Loucy (cell line): ENCODE measurements around the gene HSPB8.

Source experiments
- H2AFZ ChIP-seq: fragments of 200-600 bp; sonication (generic); 2 replicates; pipeline ENCODE4 v1.6.0; 2016; ENCODE audit warnings: antibody characterized with exemption, mild to moderate bottlenecking, low read length, moderate library complexity
- H3F3A ChIP-seq: fragments of 200-600 bp; 2 replicates; pipeline ENCODE4 v1.6.0; 2016; ENCODE audit warnings: antibody characterized with exemption, low read depth, mild to moderate bottlenecking
- H3K27me3 ChIP-seq: fragments of 200-600 bp; sonication (generic); 2 replicates; pipeline ENCODE4 v1.6.1; 2014; ENCODE audit warnings: low read length, mild to moderate bottlenecking; ENCODE audit not compliant: insufficient read depth, poor library complexity, severe bottlenecking
- H3K36me3 ChIP-seq: fragments of 200-600 bp; sonication (generic); 2 replicates; pipeline ENCODE4 v1.6.1; 2016; ENCODE audit warnings: low read length; ENCODE audit not compliant: insufficient read depth
- H3K4me1 ChIP-seq: fragments of 200-600 bp; sonication (generic); 2 replicates; pipeline ENCODE4 v1.5.1; 2014; ENCODE audit warnings: low read length, mild to moderate bottlenecking; ENCODE audit not compliant: insufficient read depth, poor library complexity, severe bottlenecking
- H3K4me2 ChIP-seq: fragments of 200-600 bp; sonication (generic); 2 replicates; pipeline ENCODE4 v1.6.0; 2014; ENCODE audit warnings: antibody characterized with exemption, low read length, low read depth, mild to moderate bottlenecking; ENCODE audit not compliant: poor library complexity, severe bottlenecking
- H3K4me3 ChIP-seq: fragments of 200-600 bp; sonication (generic); 2 replicates; pipeline ENCODE4 v1.5.1; 2014; ENCODE audit warnings: low read length, mild to moderate bottlenecking, mixed read lengths; ENCODE audit not compliant: poor library complexity, severe bottlenecking
- H3K79me2 ChIP-seq: fragments of 200-600 bp; sonication (generic); 2 replicates; pipeline ENCODE4 v1.6.1; 2014; ENCODE audit warnings: low read length; ENCODE audit not compliant: insufficient read depth
- H3K9ac ChIP-seq: fragments of 200-600 bp; sonication (generic); 2 replicates; pipeline ENCODE4 v1.6.0; 2014; ENCODE audit warnings: mild to moderate bottlenecking, low read depth, low read length, moderate library complexity; ENCODE audit not compliant: poor library complexity, severe bottlenecking
- H3K9me2 ChIP-seq: fragments of 200-600 bp; sonication (generic); replicated peaks from 2 replicates; pipeline ENCODE4 v1.6.1; 2016; ENCODE audit warnings: low read depth, low read length, mixed read lengths
- H3K9me3 ChIP-seq: fragments of 200-600 bp; sonication (generic); 2 replicates; pipeline ENCODE4 v1.6.1; 2014; ENCODE audit warnings: mild to moderate bottlenecking, antibody characterized with exemption, low read length, low read depth; ENCODE audit not compliant: insufficient read depth
- H4K20me1 ChIP-seq: fragments of 200-600 bp; sonication (generic); 2 replicates; pipeline ENCODE4 v1.6.0; 2014; ENCODE audit warnings: antibody characterized with exemption, low read length, mild to moderate bottlenecking; ENCODE audit not compliant: insufficient read depth, poor library complexity, severe bottlenecking
- EZH2phosphoT487 ChIP-seq: fragments of 200-600 bp; IDR thresholded peaks from 2 replicates; pipeline ENCODE4 v1.6.1; 2018; ENCODE audit warnings: antibody characterized with exemption, mild to moderate bottlenecking, moderate library complexity, borderline replicate concordance
- TF ChIP-seq, protein P1 (sequence below): fragments of 200-600 bp; sonication (generic); conservative IDR thresholded peaks from 2 replicates; pipeline ENCODE4 v1.5.1; 2014; ENCODE audit warnings: mild to moderate bottlenecking, antibody characterized with exemption, low read length

Gene HSPB8

DNA sequence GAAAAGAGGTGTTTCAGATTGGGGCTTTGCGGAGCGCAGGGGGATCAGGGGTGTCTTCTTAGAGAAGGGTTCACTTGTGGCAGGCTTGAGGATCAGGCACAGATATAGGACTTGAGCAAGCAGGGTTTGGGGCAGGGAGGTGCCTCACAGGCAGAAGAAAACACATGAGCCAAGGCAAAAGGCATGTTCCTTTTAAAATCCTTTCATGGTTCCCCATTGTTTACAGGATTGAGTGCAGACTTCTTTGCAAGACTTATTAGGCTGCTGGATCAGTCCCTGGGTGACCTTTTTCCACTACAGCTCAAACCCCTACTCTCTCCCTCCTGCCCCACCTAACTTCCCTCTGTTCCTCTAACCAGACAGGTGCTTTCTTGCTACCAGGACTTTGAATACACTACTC is 19.7 kb downstream of the HSPB8 start:
- TF ChIP-seq, protein P1, sequence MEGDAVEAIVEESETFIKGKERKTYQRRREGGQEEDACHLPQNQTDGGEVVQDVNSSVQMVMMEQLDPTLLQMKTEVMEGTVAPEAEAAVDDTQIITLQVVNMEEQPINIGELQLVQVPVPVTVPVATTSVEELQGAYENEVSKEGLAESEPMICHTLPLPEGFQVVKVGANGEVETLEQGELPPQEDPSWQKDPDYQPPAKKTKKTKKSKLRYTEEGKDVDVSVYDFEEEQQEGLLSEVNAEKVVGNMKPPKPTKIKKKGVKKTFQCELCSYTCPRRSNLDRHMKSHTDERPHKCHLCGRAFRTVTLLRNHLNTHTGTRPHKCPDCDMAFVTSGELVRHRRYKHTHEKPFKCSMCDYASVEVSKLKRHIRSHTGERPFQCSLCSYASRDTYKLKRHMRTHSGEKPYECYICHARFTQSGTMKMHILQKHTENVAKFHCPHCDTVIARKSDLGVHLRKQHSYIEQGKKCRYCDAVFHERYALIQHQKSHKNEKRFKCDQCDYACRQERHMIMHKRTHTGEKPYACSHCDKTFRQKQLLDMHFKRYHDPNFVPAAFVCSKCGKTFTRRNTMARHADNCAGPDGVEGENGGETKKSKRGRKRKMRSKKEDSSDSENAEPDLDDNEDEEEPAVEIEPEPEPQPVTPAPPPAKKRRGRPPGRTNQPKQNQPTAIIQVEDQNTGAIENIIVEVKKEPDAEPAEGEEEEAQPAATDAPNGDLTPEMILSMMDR: no peak
- TF ChIP-seq EZH2phosphoT487: no peak
- Histone ChIP-seq H3K4me3 (no peak overlapping the region), H3K27me3 (no peaks in the 10 kb centered on the region), H3K9me2 (no peaks in the 10 kb centered on the region), H2AFZ (no peak overlapping the region), H3K9ac (no peak overlapping the region), H3K4me2 (no peak overlapping the region), H3K9me3 (no peaks in the 10 kb centered on the region; the same call in 1 of the 2 replicates), H3K79me2 (no peaks in the 10 kb centered on the region), H3K4me1 (no peaks in the 10 kb centered on the region), H3K36me3 (no peaks in the 10 kb centered on the region), H3F3A (no peaks in the 10 kb centered on the region), H4K20me1 (no peaks in the 10 kb centered on the region)

DNA sequence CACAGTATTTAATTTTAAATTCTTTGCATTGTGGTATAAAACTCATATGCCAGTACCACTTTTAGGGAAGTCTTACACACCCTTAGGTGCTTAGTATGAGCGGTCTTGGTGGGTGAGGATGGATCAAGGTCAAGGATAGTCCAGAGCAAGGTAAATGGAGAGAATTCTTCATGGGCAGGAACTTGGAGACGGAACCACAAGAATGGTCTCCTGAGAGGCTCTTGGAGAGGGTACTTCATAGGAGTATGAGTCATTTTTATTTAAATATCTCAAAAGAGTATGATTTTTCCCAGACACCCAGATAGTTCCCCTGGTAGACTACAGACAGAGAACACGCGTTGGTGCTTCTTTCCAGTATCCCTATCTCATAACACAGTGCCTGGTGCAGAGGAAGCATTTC is 21.9 kb downstream of the HSPB8 start:
- no peaks in the 10 kb centered on the region; the same call in 1 of the 2 replicates for H3K9me3 ChIP-seq
- no peak overlapping the region for H3K4me3 ChIP-seq
- no peaks in the 10 kb centered on the region for H3K4me1 ChIP-seq
- no peak overlapping the region for H2AFZ ChIP-seq
- no peaks in the 10 kb centered on the region for H3F3A ChIP-seq
- H3K9ac ChIP-seq: no peak overlapping the region
- H3K9me2 ChIP-seq: no peaks in the 10 kb centered on the region
- TF ChIP-seq, protein P1: no peak
- TF ChIP-seq EZH2phosphoT487: no peak
- H3K27me3 ChIP-seq: no peaks in the 10 kb centered on the region
- no peaks in the 10 kb centered on the region for H3K36me3 ChIP-seq
- H3K79me2 ChIP-seq: no peaks in the 10 kb centered on the region
- no peak overlapping the region for H3K4me2 ChIP-seq
- no peaks in the 10 kb centered on the region for H4K20me1 ChIP-seq

DNA sequence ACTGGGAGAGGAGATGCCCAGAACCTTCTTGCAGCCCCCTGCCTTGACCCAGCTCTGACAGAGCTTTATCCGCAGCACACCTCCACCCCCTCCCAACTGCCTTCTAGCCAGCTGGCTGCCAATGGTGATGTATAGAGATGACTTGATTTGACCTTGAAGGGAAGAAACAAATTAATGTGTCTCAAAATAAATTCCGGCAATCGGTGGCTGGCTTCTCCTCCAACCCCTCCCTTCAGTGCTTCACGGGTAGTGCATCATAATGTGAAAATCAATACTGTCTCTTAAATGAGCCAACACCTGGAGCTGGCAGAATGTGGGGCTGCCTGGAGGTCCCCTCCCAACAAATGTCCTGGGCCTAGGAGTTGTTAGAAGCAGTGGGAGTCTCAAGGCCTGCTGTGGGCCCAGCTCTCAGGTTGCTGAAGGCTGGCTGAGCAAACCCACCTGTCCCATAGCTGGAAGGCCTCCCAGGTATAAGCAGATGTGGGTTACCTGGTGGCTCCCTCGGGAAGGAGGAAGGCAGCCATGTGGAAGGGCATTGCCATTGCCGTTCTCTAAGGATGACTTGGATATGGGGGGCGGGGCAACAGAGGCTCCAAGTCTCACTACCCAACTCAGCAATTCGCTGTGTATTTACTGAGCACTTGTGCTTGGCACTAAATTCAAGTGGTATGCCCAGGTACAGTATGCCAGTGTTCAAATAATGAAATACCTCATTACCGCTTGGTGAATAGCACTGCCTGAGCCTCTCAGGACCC is 23.2 kb downstream of the HSPB8 start:
- no peaks in the 10 kb centered on the region for H3K79me2 ChIP-seq

More for the DNA sequence above, 23.2 kb downstream of the HSPB8 start:
- Histone ChIP-seq H3K27me3 (no peaks in the 10 kb centered on the region), H3K4me2 (no peak overlapping the region), H3K4me1 (no peaks in the 10 kb centered on the region), H3K36me3 (no peaks in the 10 kb centered on the region), H3F3A (no peaks in the 10 kb centered on the region), H3K9me3 (no peaks in the 10 kb centered on the region), H2AFZ (no peak overlapping the region), H3K4me3 (no peak overlapping the region), H4K20me1 (no peaks in the 10 kb centered on the region), H3K9me2 (no peaks in the 10 kb centered on the region), H3K9ac (no peak overlapping the region)
- TF ChIP-seq EZH2phosphoT487: no peak
- TF ChIP-seq, protein P1: no peak
